ENCODE results near the gene DLGAP1.

GRCh38 chr18:3572761-3573160 is 882.3 kb downstream of the DLGAP1 start:
- TF ChIP-seq OSR1 (CRISPR knock-in tag; IDR thresholded peaks at IDR 0.05): no peak
- no peak for TF ChIP-seq ARNTL (CRISPR knock-in tag; IDR thresholded peaks at IDR 0.05; ENCODE audit: borderline replicate concordance, low read depth)
- TF ChIP-seq ZC3H10 (CRISPR knock-in tag; IDR thresholded peaks at IDR 0.05): no peak
- TF ChIP-seq PATZ1 (CRISPR knock-in tag; IDR thresholded peaks at IDR 0.05; ENCODE audit: borderline replicate concordance): no peak
- no peak for TF ChIP-seq TOX (CRISPR knock-in tag; IDR thresholded peaks at IDR 0.05; ENCODE audit: borderline replicate concordance)
- TF ChIP-seq ZFP30 (CRISPR knock-in tag; IDR thresholded peaks at IDR 0.05): no peak
- no peak for TF ChIP-seq PPARA (CRISPR knock-in tag; IDR thresholded peaks at IDR 0.05; ENCODE audit: borderline replicate concordance)
- TF ChIP-seq POU6F1 (CRISPR knock-in tag; IDR thresholded peaks at IDR 0.05; ENCODE audit: borderline replicate concordance, low read depth): no peak
- TF ChIP-seq ESRRG (CRISPR knock-in tag; IDR thresholded peaks at IDR 0.05): no peak
- TF ChIP-seq ZNF565 (CRISPR knock-in tag; conservative IDR thresholded peaks at IDR 0.05; ENCODE audit: low read depth): no peak
- TF ChIP-seq, protein P1, sequence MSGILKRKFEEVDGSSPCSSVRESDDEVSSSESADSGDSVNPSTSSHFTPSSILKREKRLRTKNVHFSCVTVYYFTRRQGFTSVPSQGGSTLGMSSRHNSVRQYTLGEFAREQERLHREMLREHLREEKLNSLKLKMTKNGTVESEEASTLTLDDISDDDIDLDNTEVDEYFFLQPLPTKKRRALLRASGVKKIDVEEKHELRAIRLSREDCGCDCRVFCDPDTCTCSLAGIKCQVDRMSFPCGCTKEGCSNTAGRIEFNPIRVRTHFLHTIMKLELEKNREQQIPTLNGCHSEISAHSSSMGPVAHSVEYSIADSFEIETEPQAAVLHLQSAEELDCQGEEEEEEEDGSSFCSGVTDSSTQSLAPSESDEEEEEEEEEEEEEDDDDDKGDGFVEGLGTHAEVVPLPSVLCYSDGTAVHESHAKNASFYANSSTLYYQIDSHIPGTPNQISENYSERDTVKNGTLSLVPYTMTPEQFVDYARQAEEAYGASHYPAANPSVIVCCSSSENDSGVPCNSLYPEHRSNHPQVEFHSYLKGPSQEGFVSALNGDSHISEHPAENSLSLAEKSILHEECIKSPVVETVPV (CRISPR knock-in tag; IDR thresholded peaks at IDR 0.05): no peak
- no peak for TF ChIP-seq CSDC2 (CRISPR knock-in tag; IDR thresholded peaks at IDR 0.05)
- TF ChIP-seq, protein P2, sequence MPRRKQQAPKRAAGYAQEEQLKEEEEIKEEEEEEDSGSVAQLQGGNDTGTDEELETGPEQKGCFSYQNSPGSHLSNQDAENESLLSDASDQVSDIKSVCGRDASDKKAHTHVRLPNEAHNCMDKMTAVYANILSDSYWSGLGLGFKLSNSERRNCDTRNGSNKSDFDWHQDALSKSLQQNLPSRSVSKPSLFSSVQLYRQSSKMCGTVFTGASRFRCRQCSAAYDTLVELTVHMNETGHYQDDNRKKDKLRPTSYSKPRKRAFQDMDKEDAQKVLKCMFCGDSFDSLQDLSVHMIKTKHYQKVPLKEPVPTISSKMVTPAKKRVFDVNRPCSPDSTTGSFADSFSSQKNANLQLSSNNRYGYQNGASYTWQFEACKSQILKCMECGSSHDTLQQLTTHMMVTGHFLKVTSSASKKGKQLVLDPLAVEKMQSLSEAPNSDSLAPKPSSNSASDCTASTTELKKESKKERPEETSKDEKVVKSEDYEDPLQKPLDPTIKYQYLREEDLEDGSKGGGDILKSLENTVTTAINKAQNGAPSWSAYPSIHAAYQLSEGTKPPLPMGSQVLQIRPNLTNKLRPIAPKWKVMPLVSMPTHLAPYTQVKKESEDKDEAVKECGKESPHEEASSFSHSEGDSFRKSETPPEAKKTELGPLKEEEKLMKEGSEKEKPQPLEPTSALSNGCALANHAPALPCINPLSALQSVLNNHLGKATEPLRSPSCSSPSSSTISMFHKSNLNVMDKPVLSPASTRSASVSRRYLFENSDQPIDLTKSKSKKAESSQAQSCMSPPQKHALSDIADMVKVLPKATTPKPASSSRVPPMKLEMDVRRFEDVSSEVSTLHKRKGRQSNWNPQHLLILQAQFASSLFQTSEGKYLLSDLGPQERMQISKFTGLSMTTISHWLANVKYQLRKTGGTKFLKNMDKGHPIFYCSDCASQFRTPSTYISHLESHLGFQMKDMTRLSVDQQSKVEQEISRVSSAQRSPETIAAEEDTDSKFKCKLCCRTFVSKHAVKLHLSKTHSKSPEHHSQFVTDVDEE (CRISPR knock-in tag; IDR thresholded peaks at IDR 0.05): no peak

All from SK-N-SH treated with all-trans-retinoic acid at 6 μM for 48 hours (cell line).